Epithelial cell of proximal tubule (primary cell): Measurements from ENCODE around the gene TCTN2. TPM values are rescaled to one million over a fixed set of nuclear protein-coding genes. Genes with fewer than 3 reads are reported as not detected.

Source experiments
- DNase-seq: peaks from one replicate; pipeline ENCODE4 v3.0.0-alpha.2; 2011; ENCODE audit warnings: low read depth
- H3K4me3 ChIP-seq: 2 replicates; pipeline ENCODE4 v1.5.1; 2011; ENCODE audit warnings: low read depth, mild to moderate bottlenecking, low read length
- CTCF ChIP-seq: conservative IDR thresholded peaks from 2 replicates; pipeline ENCODE4 v1.5.1; 2012; ENCODE audit warnings: low read depth, mild to moderate bottlenecking, low read length
- total RNA-seq: library from RNA; depleted of rRNA; stranded (reverse); fragments of >200 nt; gene quantifications from 2 replicates; pipeline ENCODE4 v1.2.3, GENCODE V29; 2015

The TCTN2 gene
- total RNA-seq: 9.5 and 9.9 TPM in 2 replicates

DNA sequence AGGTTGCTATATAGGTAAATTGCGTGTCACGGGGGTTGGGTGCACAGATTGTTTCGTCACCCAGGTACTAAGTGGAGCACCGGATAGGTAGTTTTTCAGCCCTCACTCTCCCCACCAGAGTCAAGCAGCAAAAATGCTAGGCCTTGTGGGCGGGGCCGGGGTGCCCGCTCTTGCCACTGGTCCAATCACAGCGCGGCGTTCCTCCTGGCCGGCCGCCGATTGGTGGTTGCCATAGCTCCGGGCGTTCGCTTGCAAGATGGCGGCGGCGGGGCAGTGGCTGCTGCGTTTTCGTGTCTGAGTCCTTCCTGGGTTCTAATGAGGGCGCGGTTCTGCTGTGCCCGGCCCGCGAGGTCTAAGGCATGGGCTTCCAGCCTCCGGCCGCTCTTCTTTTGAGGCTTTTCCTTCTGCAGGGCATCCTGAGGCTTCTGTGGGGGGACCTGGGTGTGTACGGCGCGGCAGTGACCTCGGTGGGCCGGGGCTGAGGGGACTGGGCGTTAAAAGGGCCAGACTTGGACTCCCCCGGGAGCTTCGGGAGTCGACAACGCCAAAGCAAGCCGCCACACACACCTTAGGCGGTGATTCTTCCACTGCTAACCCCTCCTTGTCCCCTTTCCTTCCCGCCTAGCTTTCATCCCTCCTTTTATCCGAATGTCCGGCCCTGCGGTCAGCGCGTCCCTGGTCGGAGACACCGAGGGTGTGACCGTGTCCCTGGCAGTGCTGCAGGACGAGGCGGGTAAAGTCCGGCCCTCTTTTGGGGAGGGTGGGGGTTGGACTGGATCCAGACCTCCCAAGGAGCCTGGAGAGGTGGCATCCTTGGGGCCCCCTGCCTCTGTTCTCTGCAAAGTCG lies at the start of gene TCTN2:
Gene TCTN2 (plus strand): TSS at position 232 of the 847 bp plus-strand sequence. CDS start 128 bp downstream, at position 360.
- no peak for DNase-seq
- TF ChIP-seq CTCF: no peak

GRCh38 chr12:123621619-123622530 lies 49.0 kb upstream of the TCTN2 start:
- DNase-seq: no peak
- no peak overlapping the region for H3K4me3 ChIP-seq
- TF ChIP-seq CTCF: no peak

More for the DNA sequence above, at the start of gene TCTN2:
- H3K4me3 ChIP-seq: peak within 1 kb of the TSS; percentile 96

DNA sequence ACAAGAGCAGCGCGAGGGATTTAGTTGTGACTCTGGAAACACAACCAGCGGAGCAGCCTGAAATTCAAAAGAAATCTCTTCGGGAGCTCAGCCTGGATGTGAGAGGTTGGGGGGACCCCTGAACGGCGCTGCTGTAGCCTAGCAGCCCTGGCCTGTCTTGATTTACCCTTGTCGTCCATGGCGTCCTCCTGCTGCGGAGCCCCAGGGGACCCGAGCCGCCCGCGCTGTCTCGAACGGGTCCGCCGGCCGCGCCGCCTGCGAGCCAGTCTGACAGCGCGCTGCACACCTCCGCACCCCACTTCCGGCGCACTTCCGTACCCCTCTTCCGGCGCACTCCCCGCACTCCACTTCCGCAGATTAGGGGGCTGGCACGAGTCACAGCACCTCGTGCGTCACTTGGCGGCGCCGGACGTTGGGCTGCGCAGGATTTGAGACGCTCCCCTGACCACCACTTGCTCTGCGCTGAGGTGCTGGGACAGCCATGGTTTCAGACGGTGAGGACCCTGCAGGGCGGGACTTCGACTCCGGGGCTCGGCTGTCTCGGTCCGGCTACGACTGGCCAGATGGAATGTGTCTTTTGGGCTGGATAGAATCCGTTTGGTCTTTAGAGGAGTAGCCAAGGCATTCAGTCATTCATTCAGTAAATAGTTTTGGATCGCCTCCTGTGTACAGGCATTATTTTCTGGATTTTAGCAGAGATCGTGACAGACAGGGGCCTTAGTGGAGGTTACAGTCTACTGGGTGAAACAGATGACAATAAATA lies 37.4 kb upstream of the TCTN2 start, which contains the start of the genes EIF2B1 and GTF2H3:
Gene EIF2B1 (minus strand): TSS at position 308 of the 763 bp plus-strand sequence. CDS start 129 bp downstream, at position 179.
Gene GTF2H3 (plus strand): TSS at position 451 of the 763 bp plus-strand sequence. CDS start 31 bp downstream, at position 482.
- peak within 1 kb of the TSS; percentile 74 for H3K4me3 ChIP-seq
- TF ChIP-seq CTCF: no peak
- DNase-seq: peak; percentile 52

DNA sequence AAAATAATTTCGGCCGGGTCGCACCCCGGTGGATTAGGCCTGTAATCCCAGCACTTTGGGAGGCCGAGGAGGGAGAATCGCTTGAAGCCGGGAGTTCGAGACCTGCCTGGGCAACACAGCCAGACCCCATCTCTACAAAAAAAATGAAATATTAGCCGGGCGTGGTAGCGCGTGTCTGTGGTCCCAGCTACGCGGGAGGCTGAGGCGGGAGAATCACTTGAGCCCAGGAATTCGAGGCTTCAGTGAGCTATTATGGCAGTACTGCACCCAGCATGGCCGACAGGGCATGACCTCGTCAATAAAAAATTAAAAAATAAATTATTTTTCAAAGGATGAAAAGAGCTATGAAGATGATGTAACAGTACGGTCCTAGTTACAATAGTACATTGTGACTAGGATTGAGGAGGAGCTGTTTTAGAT lies 36.8 kb upstream of the TCTN2 start:
- TF ChIP-seq CTCF: no peak
- peak overlapping the region; percentile 74 for H3K4me3 ChIP-seq
- DNase-seq: no peak

GRCh38 chr12:123643911-123644310 lies 27.0 kb upstream of the TCTN2 start:
- TF ChIP-seq CTCF: no peak
- no peak for DNase-seq
- H3K4me3 ChIP-seq: no peak overlapping the region

DNA sequence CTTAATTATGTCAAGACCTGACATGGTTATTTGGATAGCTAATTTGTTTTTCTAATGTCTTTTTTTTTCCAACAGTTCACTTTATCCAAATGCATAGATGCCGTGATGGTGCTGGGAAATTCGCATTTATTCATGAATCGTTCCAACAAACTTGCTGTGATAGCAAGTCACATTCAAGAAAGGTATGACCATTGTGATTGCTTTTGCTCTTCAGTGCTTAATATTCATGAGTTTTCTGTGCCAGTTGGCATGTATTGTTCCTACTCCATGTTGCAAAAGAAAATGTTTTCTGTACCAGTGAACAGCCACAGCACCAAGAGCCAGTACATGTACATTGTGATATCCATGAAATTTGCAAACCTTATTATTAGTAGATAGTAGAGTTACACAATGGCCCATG lies 25.5 kb upstream of the TCTN2 start:
- no peak for TF ChIP-seq CTCF
- H3K4me3 ChIP-seq: no peak overlapping the region
- no peak for DNase-seq
